Activated CD8-positive, alpha-beta T cell treated with anti-CD3 and anti-CD28 coated beads for 36 hours (primary cell): ENCODE measurements around the gene RPUSD4. TPM values are rescaled to one million over a fixed set of nuclear protein-coding genes. Genes with fewer than 3 reads are reported as not detected.

Experiments used
- ATAC-seq: fragments of 200-7000 bp; cut with Tn5 transposase; one replicate; pipeline ENCODE4 v1.10.0; 2021; ENCODE audit warnings: mild to moderate bottlenecking, moderate library complexity
- CTCF ChIA-PET: fragments of 350-600 bp; sonication (Branson Sonifier 250); formaldehyde crosslinking; loops from one replicate; lab custom pipeline; 2021; ENCODE audit warnings: antibody characterized with exemption; lab: Charles Lee
- POLR2A ChIA-PET: fragments of 350-600 bp; sonication (Branson Sonifier 250); formaldehyde crosslinking; loops from one replicate; lab custom pipeline; 2021; ENCODE audit warnings: antibody characterized with exemption; lab: Charles Lee
- DNase-seq: peaks from one replicate; pipeline ENCODE4 v3.0.0-alpha.2; 2020
- H3K27ac Mint-ChIP-seq: one replicate; pipeline ENCODE4 v1.8.0; 2021; ENCODE audit warnings: mild to moderate bottlenecking, mixed read lengths
- H3K27me3 Mint-ChIP-seq: one replicate; pipeline ENCODE4 v1.8.0; 2021; ENCODE audit warnings: mixed read lengths
- H3K36me3 Mint-ChIP-seq: one replicate; pipeline ENCODE4 v1.8.0; 2021; ENCODE audit warnings: low read depth, mixed read lengths
- H3K4me1 Mint-ChIP-seq: one replicate; pipeline ENCODE4 v1.8.0; 2021; ENCODE audit warnings: low read depth, mixed read lengths
- H3K4me3 Mint-ChIP-seq: one replicate; pipeline ENCODE4 v1.8.0; 2021; ENCODE audit warnings: mild to moderate bottlenecking, moderate library complexity, mixed read lengths
- H3K9me3 Mint-ChIP-seq: one replicate; pipeline ENCODE4 v1.8.0; 2021; ENCODE audit warnings: mixed read lengths
- CTCF ChIP-seq: fragments of 200-600 bp; IDR thresholded peaks from one replicate; pipeline ENCODE4 v1.8.0; 2022; ENCODE audit warnings: antibody characterized with exemption, mild to moderate bottlenecking
- intact Hi-C: fragments of 100-400 bp; cut with micrococcal nuclease; formaldehyde crosslinking; loops from one replicate; pipeline ENCODE4 v1.10.0; 2022
- total RNA-seq, 2 experiments: library from RNA; stranded (reverse); gene quantifications; one replicate each; pipeline ENCODE4 v1.2.3, GENCODE V29; 2021

The RPUSD4 gene
- total RNA-seq, 2 experiments from 2014 or later: 38.3 to 43.4 TPM

DNA sequence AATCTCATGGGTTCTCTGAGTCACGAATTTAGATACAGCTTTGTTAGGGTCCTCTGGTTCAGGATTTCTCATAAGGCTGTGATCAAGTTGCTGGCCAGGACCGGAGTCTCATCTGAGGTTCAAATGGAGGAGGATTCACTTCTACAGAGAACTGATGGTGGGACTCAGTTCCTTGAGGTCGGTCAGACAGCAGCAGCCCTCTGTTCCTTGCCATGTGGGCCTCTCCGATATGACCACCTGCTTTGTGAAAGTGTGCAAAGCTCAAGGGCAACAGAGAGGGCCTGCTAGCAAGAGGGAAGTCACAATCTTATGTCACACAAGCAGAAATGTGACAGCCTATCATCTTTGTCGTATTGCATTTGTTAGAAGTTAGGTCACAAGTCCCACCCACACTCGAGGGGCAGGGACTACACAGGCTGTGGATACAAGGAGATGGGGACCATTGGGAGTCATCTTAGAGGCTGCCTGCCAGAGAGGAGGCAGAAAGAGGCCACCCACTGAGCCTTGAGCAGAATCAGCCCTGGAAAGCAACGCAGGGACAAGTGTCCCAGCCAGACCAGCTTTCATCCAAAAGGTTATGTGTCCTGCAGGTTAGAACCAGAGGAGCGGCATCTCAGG lies 34.5 kb downstream of the RPUSD4 start:
- ATAC-seq (no peak), DNase-seq (no peak)
- ChIA-PET CTCF (no interaction called here), POLR2A (no interaction called here)
- no peak overlapping the region for H3K4me3 Mint-ChIP-seq
- peaks cover 3% of the 10 kb centered on the region for H3K36me3 Mint-ChIP-seq
- no peaks in the 10 kb centered on the region for H3K4me1 Mint-ChIP-seq
- no peak overlapping the region for H3K27ac Mint-ChIP-seq
- no peak for TF ChIP-seq CTCF
- no peaks in the 10 kb centered on the region for H3K9me3 Mint-ChIP-seq
- intact Hi-C loops: no loop called here
- H3K27me3 Mint-ChIP-seq: peaks cover 2% of the 10 kb centered on the region

GRCh38 chr11:126175393-126175792 lies 36.1 kb downstream of the RPUSD4 start:
- intact Hi-C loops: no loop called here
- CTCF ChIA-PET: no interaction called here
- H3K36me3 Mint-ChIP-seq: peaks cover 3% of the 10 kb centered on the region
- H3K4me3 Mint-ChIP-seq: no peak overlapping the region
- H3K27ac Mint-ChIP-seq: no peak overlapping the region
- peaks cover 2% of the 10 kb centered on the region for H3K27me3 Mint-ChIP-seq
- ATAC-seq: no peak
- no peak for DNase-seq
- POLR2A ChIA-PET: no interaction called here
- H3K9me3 Mint-ChIP-seq: no peaks in the 10 kb centered on the region
- H3K4me1 Mint-ChIP-seq: no peaks in the 10 kb centered on the region
- no peak for TF ChIP-seq CTCF

DNA sequence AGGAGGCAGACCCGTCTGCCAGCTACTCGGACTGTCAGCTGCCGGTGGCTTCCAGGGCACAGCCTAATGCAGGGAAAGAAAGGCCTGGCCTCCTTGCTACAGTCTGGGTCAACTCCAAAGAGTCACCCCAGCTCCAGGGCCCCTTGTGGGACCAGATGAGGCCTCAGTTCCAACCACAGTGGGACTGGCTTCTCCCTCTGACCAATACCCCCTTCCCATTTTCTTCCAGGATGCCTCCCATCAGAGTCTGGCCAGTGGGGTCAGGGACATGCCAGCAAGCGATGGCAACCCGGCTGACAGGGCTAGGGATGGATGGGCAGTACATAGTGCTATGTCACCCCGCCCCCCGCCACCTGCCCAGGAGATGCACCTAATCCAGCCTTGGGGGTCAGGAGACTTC lies 36.6 kb downstream of the RPUSD4 start:
- Mint-ChIP-seq H3K9me3 (no peaks in the 10 kb centered on the region), H3K4me3 (no peak overlapping the region), H3K27me3 (peaks cover 2% of the 10 kb centered on the region), H3K27ac (no peak overlapping the region), H3K4me1 (no peaks in the 10 kb centered on the region), H3K36me3 (no peaks in the 10 kb centered on the region)
- no peak for DNase-seq
- ChIA-PET POLR2A (no interaction called here), CTCF (interaction anchor here (1.0 kb wide), 1 partner anchor 19 kb away, joined by 3 read pairs; no protein-coding TSS in a partner anchor)
- no peak for TF ChIP-seq CTCF
- ATAC-seq: no peak
- intact Hi-C loops: no loop called here

DNA sequence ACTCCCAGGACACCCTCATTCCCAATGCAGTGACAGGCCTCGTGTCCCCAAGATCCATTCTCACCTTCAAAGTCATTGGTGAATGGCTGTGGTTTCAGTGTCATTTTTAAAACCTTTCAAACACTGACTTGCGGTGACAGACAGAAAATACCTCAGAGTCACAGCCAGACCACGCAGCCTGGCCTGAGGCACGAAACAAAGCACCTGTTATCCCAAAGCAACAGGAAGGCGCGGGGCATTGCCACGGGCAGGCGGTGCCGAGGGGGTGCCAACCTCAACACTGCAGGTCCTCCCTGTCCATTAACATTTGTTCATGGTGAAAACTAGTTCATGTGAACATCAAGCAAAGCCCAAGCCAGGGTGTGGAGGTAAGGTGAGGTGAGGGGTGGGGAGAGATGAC lies 38.2 kb downstream of the RPUSD4 start:
- H3K4me3 Mint-ChIP-seq: no peak overlapping the region
- no peak for TF ChIP-seq CTCF
- no peaks in the 10 kb centered on the region for H3K9me3 Mint-ChIP-seq
- no peaks in the 10 kb centered on the region for H3K36me3 Mint-ChIP-seq
- ChIA-PET POLR2A (no interaction called here), CTCF (no interaction called here)
- H3K4me1 Mint-ChIP-seq: no peaks in the 10 kb centered on the region
- no peak for ATAC-seq
- intact Hi-C loops: no loop called here
- peaks cover 2% of the 10 kb centered on the region for H3K27me3 Mint-ChIP-seq
- no peak overlapping the region for H3K27ac Mint-ChIP-seq
- DNase-seq: peak; percentile 11

DNA sequence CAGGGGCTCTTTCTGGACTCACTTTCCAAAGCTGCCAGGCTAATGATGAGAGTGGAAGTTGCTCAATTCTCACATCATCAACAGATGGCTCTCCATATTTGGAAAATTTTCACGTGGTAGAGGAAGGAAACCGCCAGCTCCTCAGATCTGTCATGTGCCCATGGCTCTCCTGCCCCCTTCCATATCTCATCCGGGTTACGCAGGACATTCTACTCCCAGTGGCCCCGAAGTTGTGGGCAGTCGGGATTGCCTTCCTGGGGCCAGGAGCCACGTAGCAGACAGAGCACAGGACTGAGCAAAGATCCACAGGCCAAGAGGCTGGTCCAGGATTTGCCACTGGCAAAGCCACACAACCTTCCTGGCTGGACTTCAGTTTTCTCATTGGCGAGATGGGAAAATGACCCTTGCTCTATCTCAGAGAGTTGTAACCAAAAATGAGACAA lies 38.8 kb downstream of the RPUSD4 start:
- POLR2A ChIA-PET: no interaction called here
- ATAC-seq (no peak), DNase-seq (no peak)
- Mint-ChIP-seq H3K4me1 (no peaks in the 10 kb centered on the region), H3K36me3 (no peaks in the 10 kb centered on the region), H3K27me3 (peaks cover 2% of the 10 kb centered on the region), H3K9me3 (no peaks in the 10 kb centered on the region), H3K4me3 (no peak overlapping the region), H3K27ac (no peak overlapping the region)
- no peak for TF ChIP-seq CTCF
- intact Hi-C loops: no loop called here
- CTCF ChIA-PET: no interaction called here
